CD4-positive, alpha-beta T cell (primary cell): ENCODE data around the gene BMPR1A. TPM values are rescaled to one million over a fixed set of nuclear protein-coding genes. Genes with fewer than 3 reads are reported as not detected.

Experiments
- ATAC-seq: fragments of 200-7000 bp; cut with Tn5 transposase; one replicate; pipeline ENCODE4 v1.10.0; 2022; ENCODE audit warnings: mild to moderate bottlenecking; ENCODE audit not compliant: poor library complexity
- CTCF ChIA-PET: fragments of 350-600 bp; sonication (Branson Sonifier 250); formaldehyde crosslinking; loops from one replicate; lab custom pipeline; 2021; ENCODE audit warnings: antibody characterized with exemption, inconsistent platforms; lab: Charles Lee
- POLR2A ChIA-PET: fragments of 350-600 bp; sonication (Branson Sonifier 250); formaldehyde crosslinking; loops from one replicate; lab custom pipeline; 2021; ENCODE audit warnings: antibody characterized with exemption, inconsistent platforms; lab: Charles Lee
- DNase-seq, 14 experiments: peaks; one replicate each; pipeline ENCODE4 v3.0.0-alpha.2; 2013 to 2020; ENCODE audit warnings: mixed read lengths in 2 of 14
- H3K27ac ChIP-seq, 2 donors: one replicate each; pipeline versions ENCODE4 v1.5.1 to v1.7.0; 2013; ENCODE audit warnings: low read length in 2 of 2, low read depth in 1 of 2, mild to moderate bottlenecking in 1 of 2
- H3K27me3 ChIP-seq, 2 experiments: 1 replicate in 1 of 2; 2 replicates in 1 of 2; pipeline versions ENCODE4 v1.6.1 to v1.7.0; 2013; ENCODE audit warnings: low read length in 2 of 2, control low read depth in 1 of 2, mild to moderate bottlenecking in 1 of 2, moderate library complexity in 1 of 2; ENCODE audit not compliant: insufficient read depth in 2 of 2, control insufficient read depth in 1 of 2
- H3K36me3 ChIP-seq: one replicate; pipeline ENCODE4 v1.6.1; 2013; ENCODE audit warnings: low read length, control low read depth; ENCODE audit not compliant: insufficient read depth
- H3K4me1 ChIP-seq: one replicate; pipeline ENCODE4 v1.6.1; 2013; ENCODE audit warnings: low read length, control low read depth; ENCODE audit not compliant: insufficient read depth
- H3K4me3 ChIP-seq: one replicate; pipeline ENCODE4 v1.5.1; 2013; ENCODE audit warnings: mild to moderate bottlenecking, low read length, moderate library complexity
- H3K9me3 ChIP-seq, 2 experiments: 1 replicate in 1 of 2; 2 replicates in 1 of 2; pipeline versions ENCODE4 v1.6.1 to v1.7.0; 2013; ENCODE audit warnings: low read length in 2 of 2, mild to moderate bottlenecking in 2 of 2, control low read depth in 1 of 2, moderate library complexity in 1 of 2; ENCODE audit not compliant: control insufficient read depth in 1 of 2, insufficient read depth in 1 of 2
- H3K27ac Mint-ChIP-seq: one replicate; pipeline ENCODE4 v1.8.0; 2020; ENCODE audit warnings: mixed read lengths
- H3K27me3 Mint-ChIP-seq: one replicate; pipeline ENCODE4 v1.8.0; 2021; ENCODE audit warnings: mixed read lengths
- H3K36me3 Mint-ChIP-seq: one replicate; pipeline ENCODE4 v1.8.0; 2021; ENCODE audit warnings: low read depth, mixed read lengths
- H3K4me1 Mint-ChIP-seq: one replicate; pipeline ENCODE4 v1.8.0; 2021; ENCODE audit warnings: low read depth, mixed read lengths
- H3K4me3 Mint-ChIP-seq: one replicate; pipeline ENCODE4 v1.8.0; 2020; ENCODE audit warnings: mild to moderate bottlenecking, mixed read lengths
- H3K9me3 Mint-ChIP-seq: one replicate; pipeline ENCODE4 v1.8.0; 2020; ENCODE audit warnings: mixed read lengths
- CTCF ChIP-seq: fragments of 200-600 bp; IDR thresholded peaks from one replicate; pipeline ENCODE4 v1.8.0; 2022; ENCODE audit warnings: antibody characterized with exemption, mild to moderate bottlenecking
- intact Hi-C, 2 experiments: fragments of 100-400 bp; cut with DNase I in 1 of 2; cut with micrococcal nuclease in 1 of 2; formaldehyde crosslinking; loops; one replicate each; pipeline versions ENCODE4 v1.15.1 to v1.9.0; 2023 to 2025; cut with DNase I, micrococcal nuclease
- total RNA-seq, 174 experiments: library from RNA in 2 of 174; stranded (reverse) in 2 of 174; gene quantifications; one replicate each; pipeline ENCODE4 v1.2.3 and lab custom pipeline; 2021 to 2026

Gene BMPR1A
- total RNA-seq, 2 experiments from 2014 or later: 1.9 to 2.6 TPM

GRCh38 chr10:86889997-86890396 lies 133.6 kb downstream of the BMPR1A start:
- DNase-seq (no peak), ATAC-seq (no peak)
- Histone ChIP-seq H3K4me3 (no peak overlapping the region), H3K4me1 (peaks cover 5% of the 10 kb centered on the region), H3K9me3 (no peaks in the 10 kb centered on the region), H3K27ac (no peak overlapping the region), H3K27me3 (no peaks in the 10 kb centered on the region), H3K36me3 (peaks cover 5% of the 10 kb centered on the region)
- H3K9me3 Mint-ChIP-seq: no peaks in the 10 kb centered on the region
- POLR2A ChIA-PET: no interaction called here
- CTCF ChIA-PET: no interaction called here
- peaks cover 4% of the 10 kb centered on the region for H3K36me3 Mint-ChIP-seq
- H3K27me3 Mint-ChIP-seq: no peaks in the 10 kb centered on the region
- no peak overlapping the region for H3K4me3 Mint-ChIP-seq
- no peak for TF ChIP-seq CTCF
- intact Hi-C loops: no loop called here
- peaks cover 6% of the 10 kb centered on the region for H3K4me1 Mint-ChIP-seq
- no peak overlapping the region for H3K27ac Mint-ChIP-seq

- ChIA-PET POLR2A (no interaction called here), CTCF (interaction anchor here (1.4 kb wide), 1 partner anchor 214 kb away, joined by 3 read pairs; no protein-coding TSS in a partner anchor)
- Mint-ChIP-seq H3K4me1 (no peaks in the 10 kb centered on the region), H3K4me3 (no peak overlapping the region), H3K27ac (no peak overlapping the region), H3K27me3 (no peaks in the 10 kb centered on the region), H3K9me3 (peaks cover 2% of the 10 kb centered on the region), H3K36me3 (peaks cover 7% of the 10 kb centered on the region)
- intact Hi-C loops: loop anchor here in 1 of 2 experiments (5.0 kb wide), 1 partner anchor 186 kb away; no protein-coding TSS in a partner anchor
- Histone ChIP-seq H3K4me1 (no peaks in the 10 kb centered on the region), H3K4me3 (no peak overlapping the region), H3K27ac (no peak overlapping the region), H3K36me3 (peaks cover 10% of the 10 kb centered on the region), H3K27me3 (no peaks in the 10 kb centered on the region), H3K9me3 (no peaks in the 10 kb centered on the region)
- no peak for TF ChIP-seq CTCF
- DNase-seq (no peak), ATAC-seq (no peak)
Observed at GRCh38 chr10:86898511-86898910, 142.1 kb downstream of the BMPR1A start.

- Histone ChIP-seq H3K4me3 (no peak overlapping the region), H3K4me1 (no peaks in the 10 kb centered on the region), H3K9me3 (no peaks in the 10 kb centered on the region), H3K27me3 (no peaks in the 10 kb centered on the region), H3K36me3 (peaks cover 13% of the 10 kb centered on the region), H3K27ac (no peak overlapping the region)
- CTCF ChIA-PET: interaction anchor here (1.4 kb wide), 1 partner anchor 214 kb away, joined by 3 read pairs; no protein-coding TSS in a partner anchor
- H3K4me1 Mint-ChIP-seq: no peaks in the 10 kb centered on the region
- H3K9me3 Mint-ChIP-seq: peaks cover 2% of the 10 kb centered on the region
- peaks cover 8% of the 10 kb centered on the region for H3K36me3 Mint-ChIP-seq
- intact Hi-C loops: loop anchor here (1.0 to 5.0 kb wide), 4 partner anchors 187 to 211 kb away; no protein-coding TSS in a partner anchor
- TF ChIP-seq CTCF: no peak
- POLR2A ChIA-PET: no interaction called here
- ATAC-seq (no peak), DNase-seq (no peak)
- no peak overlapping the region for H3K4me3 Mint-ChIP-seq
- no peak overlapping the region for H3K27ac Mint-ChIP-seq
- no peaks in the 10 kb centered on the region for H3K27me3 Mint-ChIP-seq
Observed at GRCh38 chr10:86899132-86899531, 142.7 kb downstream of the BMPR1A start.
